NCI-H82 treated with DMSO at 0.1 percent for 48 hours (cell line): ENCODE results near the gene NACA2.
"Not testable (repeated sequence)": the region's sequence is repeated elsewhere in the genome, so short reads cannot be mapped to it uniquely, and the experiment has no call there.

Experiments used
- DNase-seq: peaks from one replicate; lab custom pipeline; 2025; ENCODE audit not compliant: unreplicated experiment; lab: John Stamatoyannopoulos, UW

The NACA2 gene

GRCh38 chr17:61600621-61601020 is 9.6 kb upstream of the NACA2 start:
- DNase-seq = no peak

- DNase-seq = no peak
Observed at GRCh38 chr17:61599608-61600007, 8.6 kb upstream of the NACA2 start.

GRCh38 chr17:61598014-61598413 is 7.0 kb upstream of the NACA2 start:
- DNase-seq = no peak

- DNase-seq = no peak
Observed at GRCh38 chr17:61597607-61598006, 6.6 kb upstream of the NACA2 start.

GRCh38 chr17:61595418-61596186 is 4.6 kb upstream of the NACA2 start:
- DNase-seq = no peak

GRCh38 chr17:61594294-61594825 is 3.3 kb upstream of the NACA2 start:
- no peak for DNase-seq

- no peak for DNase-seq
Observed at GRCh38 chr17:61593426-61593825, 2.4 kb upstream of the NACA2 start.

- no peak for DNase-seq
Observed at GRCh38 chr17:61591930-61592329, 911 bp upstream of the NACA2 start.

- DNase-seq = no peak
Observed at GRCh38 chr17:61589990-61590389, 1.0 kb downstream of the NACA2 start.

- DNase-seq = no peak
Observed at GRCh38 chr17:61587807-61588660, 3.0 kb downstream of the NACA2 start.

GRCh38 chr17:61587242-61587641 is 3.8 kb downstream of the NACA2 start:
- DNase-seq = no peak

- DNase-seq = not testable (repeated sequence)
Observed at GRCh38 chr17:61586622-61587021, 4.4 kb downstream of the NACA2 start.

- no peak for DNase-seq
Observed at GRCh38 chr17:61586031-61586566, 4.9 kb downstream of the NACA2 start.

- no peak for DNase-seq
Observed at GRCh38 chr17:61584866-61585265, 6.2 kb downstream of the NACA2 start.

GRCh38 chr17:61584266-61584665 is 6.8 kb downstream of the NACA2 start:
- no peak for DNase-seq

GRCh38 chr17:61583660-61584264 is 7.3 kb downstream of the NACA2 start:
- DNase-seq = no peak

- peak; percentile 8 for DNase-seq
Observed at GRCh38 chr17:61583242-61583641, 7.8 kb downstream of the NACA2 start.

- DNase-seq = no peak
Observed at GRCh38 chr17:61582593-61582992, 8.4 kb downstream of the NACA2 start.

GRCh38 chr17:61581611-61582349 is 9.2 kb downstream of the NACA2 start:
- DNase-seq = no peak

- DNase-seq = no peak
Observed at GRCh38 chr17:61580502-61580901, 10.5 kb downstream of the NACA2 start.

- DNase-seq = peak; percentile 37
Observed at GRCh38 chr17:61579961-61580360, 11.1 kb downstream of the NACA2 start.
